NCI-H446 treated with DMSO at 0.1 percent for 48 hours (cell line): ENCODE data around the gene C10orf105.

Source experiments
- DNase-seq: peaks from one replicate; lab custom pipeline; 2025; lab: John Stamatoyannopoulos, UW

C10orf105 gene, protein sequence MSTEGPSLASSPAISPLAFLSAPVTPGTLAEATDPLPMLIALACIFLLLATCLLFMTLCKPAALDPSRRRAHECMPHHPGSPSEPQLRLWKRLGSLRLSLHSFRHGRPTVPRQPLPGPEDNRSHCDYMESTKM

DNA sequence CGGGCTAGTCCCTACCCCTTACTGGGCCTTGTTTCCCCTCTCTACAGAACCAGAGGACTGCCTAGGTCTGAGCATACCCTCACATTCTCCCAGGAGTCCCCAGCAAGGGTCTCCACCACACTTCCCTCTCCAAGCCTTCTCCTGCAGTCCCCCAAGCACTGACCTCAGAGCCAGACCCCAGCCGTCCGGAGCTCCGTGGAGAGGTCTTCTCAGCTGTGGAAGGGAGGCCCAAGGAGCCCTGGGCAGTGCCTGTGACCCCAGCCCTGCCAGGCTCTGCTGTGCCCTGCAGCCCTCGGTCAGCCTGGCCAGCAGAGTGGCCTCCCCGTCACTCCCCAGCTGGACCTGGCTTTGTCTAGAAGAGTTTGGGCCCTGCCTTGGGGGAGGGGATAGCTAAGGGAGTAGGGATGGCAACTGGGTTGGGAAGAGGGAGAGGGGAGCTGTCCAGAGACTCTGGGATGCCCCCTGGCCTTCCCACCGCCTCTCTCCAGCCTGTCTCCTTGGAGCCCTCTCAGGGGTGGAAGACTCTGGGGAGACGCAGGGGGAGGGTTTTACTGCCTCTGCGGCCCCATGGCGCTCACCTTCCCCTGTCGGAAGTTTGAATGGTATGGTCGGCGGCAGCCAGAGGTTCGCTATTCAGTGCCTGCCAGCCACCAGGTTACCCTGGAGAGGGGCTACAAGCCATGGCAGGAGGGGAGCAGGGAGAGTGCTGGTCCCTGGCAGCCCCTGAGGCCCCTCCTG, at the start of gene C10orf105:
Gene C10orf105 (minus strand): TSS at position 315 of the 738 bp plus-strand sequence. CDS start 3,441 bp downstream, outside the sequence.
- DNase-seq: no peak

DNA sequence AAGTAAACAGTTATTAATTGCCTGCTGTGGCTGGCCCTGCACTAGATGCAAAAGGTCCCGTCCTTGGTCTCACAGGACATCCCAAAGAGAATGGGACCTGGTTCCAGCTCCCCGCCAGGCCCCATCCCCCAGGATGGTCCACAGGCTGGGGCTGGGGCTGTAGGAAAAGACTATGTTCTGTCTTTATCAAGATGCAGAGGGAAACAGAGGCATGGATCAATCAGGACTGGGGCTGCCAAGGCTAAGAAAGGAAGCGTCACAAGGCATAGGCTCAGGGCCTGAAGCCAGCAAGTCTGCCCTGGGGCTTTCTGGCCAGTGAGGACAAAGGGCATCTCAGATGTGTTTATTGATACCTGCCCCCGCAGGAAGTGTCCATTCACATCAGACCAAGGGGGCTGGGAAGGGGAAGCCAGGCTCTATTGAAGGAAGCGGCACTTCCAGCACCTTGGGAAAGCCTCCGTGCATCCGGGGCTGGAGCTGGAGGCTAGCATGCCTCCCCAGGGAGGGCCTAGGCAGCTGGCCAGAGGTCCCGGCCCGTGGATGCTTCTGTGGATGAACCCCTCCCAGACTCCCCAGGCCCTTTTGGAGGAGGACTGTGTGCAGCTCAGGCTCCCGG, 48.0 kb upstream of the C10orf105 start:
- DNase-seq: no peak

DNA sequence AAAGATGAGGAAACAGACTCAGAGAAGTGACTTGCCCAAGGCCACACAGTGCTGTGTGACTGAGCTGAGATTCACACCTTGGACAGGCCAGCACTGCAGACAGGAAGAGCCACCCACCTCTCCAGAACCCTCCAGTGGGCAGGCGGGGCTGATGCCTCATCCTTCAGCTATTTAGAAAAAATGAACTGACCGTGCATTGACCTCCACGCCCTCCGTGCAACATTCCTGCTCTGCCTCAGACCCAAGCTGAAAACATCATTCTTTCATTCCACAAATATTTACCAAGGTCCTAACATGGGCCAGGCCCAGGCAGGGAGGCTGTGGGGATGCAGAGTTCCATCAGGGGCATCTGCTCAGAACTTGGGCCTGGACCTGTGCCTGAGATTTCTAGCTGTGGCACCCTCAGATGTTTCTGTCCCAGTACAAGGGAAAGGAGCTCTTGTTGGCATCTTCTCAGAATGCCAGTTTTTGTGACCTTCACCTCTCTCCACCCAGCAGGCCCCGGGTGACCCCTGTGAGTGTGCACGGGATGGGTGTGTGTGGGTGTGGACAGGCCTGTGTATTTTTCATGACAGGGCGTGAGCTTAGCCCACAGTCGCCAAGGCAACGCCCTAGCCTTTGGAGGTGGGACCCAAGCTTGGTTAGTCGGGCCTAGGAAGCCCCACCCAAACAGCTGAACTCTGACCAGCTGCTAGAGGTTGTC, 47.3 kb upstream of the C10orf105 start:
- DNase-seq: no peak

DNA sequence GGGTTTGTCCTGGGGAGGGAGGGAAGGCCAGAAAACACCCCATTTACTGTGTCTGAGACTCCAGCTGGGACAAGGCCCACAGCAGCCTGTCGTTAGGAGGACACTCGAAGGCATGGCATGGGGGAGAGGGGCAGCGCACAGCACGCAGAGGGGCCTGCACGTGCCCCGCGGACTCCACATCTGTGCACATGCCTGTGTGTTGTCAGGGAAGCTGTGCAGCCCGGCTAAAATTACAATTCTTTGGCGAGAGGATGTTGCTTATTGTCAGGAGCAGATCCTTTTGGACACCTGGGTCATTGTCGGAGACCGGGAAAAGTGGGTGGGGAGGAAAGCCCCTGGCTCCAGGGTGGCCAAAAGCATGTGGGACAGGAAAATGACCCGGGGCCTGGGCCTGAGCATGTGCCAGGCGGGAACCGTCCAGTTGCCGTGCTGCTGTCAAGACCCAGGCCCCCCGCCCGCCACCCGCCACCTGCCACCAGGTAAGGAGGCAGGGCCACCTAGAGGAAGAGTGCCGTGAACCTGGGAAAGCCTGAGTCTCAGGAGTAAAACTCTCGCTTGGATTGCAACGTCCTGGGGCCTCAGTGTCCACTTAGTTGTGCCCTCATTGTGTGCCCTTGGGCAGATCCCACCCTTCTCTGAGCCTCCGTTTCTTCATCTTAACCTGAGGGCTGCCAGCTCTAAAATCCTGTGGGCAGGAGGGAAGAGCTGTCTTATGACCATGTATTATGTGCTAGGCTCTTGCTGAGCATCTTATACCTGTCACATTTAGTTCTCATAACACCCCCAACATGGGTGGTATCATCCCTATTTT, 46.5 kb upstream of the C10orf105 start:
- DNase-seq: no peak

DNA sequence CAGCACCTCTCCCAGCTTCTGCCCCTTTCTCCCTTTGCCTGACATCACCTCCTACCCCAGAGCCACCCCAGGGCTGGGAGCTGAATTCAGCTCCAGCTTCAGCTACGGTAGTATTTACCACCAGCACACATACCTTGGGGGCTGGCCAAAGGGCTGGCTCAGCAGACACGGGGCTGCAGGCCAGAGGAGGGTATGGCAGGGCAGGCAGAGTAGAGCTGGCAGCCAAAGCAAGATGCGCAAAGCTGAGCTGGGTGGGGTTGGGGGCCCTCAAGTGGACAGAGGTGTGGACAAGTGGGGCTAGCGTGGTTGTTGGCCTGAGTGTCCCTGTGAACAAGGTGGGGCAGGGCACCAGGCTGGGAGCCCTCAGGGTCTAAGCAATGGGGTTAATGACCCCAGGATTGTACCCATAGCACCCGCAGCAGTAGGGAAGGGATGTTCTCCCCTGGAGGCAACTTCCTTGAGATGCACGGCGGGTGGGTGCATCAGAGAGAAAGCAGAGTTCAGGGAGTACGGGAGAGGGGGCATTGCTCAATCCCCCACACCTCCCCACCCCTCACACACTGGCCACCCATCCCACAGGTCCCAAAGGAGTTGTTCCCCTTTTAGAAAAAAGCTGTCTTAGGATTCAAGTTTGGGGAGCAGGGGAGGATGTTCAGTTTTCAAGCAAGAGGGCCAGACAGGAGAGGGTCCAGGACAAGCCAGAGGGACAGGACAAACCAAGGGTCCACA, 45.8 kb upstream of the C10orf105 start:
- DNase-seq: no peak

DNA sequence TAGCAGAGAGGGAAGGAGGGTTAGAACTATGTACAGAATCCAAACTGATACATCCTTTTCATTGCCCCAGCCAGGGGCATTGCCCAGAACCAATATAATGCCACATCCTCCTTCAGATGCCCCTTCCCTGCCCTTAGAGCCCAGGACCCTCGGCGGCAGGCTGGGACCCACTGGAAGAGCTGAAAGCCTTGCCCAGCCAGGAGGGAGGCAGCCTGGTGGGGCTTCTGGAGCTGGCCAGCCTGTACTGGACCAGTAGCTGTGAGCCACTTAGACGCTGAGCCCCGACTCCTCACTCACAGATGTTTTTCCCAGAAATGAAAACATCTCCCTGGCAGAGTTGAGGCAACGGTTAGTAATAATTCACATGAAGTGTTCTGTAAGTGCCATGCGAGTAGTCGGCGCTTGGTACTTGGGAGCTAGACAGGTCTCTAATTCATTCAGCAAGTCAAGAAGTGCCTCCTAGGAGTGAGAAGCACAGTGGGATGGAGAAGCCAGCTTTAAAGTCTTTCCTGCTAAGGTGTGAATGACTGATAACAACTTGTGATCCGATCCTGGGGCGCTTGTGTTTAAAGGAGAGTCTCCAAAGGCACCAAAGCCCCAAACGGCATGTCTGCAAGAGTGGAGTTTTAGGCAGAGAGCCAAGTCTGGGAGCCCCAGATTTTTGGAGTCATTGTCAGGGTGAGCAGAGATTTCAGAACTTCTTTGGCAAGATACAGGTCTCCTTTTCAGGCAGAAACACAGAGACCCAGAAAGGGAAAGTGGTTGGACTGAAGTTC, 44.0 kb upstream of the C10orf105 start:
- no peak for DNase-seq

DNA sequence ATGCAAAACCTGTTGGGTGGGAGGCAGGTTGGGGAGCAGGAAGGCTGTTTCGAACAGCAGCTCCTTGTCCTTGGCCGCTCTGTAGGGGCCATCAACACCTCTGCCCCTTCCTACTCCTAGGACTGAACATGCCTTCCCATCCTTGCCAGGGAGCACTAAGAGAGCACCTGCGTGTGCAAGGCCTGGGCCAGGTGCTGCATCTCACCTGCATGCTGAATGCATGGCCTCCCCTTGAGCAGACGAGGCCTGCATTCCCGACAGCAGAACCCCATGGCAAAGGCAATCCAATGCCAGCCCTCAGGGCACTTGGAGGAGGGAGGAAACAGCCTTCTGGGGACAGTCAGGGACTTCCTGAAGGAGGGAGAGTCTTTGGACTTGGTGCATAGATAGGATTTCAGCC, 42.7 kb upstream of the C10orf105 start:
- no peak for DNase-seq

DNA sequence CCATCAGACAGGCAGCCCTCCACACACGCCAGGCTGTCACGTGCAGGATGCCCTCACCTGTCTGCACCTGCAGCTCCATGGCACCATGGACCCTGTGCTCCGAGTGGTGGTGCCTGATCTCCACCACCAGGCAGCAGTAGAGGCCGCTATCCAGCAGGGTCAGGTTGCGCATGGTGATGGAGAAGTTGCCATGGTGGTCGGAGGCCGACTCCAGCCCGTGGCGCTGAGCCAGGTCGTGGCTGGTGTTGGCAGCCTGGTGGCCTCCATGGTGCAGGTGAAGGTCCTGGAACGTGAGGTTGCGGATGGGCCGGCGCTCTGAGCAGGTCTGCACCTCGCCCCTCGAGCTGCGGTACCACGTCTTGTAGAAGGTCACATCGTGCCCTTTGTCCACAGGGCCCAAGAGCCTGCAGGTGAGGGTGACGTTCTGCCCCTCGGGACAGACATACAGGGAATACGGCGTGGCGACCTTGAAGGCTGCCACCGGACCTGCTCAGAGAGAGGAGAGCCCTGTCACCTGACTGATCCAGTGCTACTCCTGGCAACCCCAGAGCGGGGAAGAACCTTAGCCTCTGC, 42.0 kb upstream of the C10orf105 start:
- DNase-seq: no peak

DNA sequence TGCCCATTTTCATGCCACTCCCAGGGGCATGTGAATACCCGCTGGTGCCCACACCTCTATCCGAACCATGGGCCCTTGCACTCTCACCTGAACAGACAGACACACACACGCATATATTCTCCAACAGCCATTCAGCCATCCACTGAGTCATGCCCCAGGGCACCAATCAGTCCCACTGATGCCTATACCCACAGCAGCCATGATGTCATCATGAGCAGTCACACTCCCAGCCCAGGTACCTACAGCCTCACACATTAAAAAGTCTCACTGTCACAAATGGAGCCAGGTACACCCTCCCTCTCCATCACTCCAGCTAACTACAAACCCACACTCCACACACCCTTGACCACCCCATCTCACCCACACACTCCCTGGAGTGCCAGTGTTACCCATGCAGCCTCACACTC, 41.5 kb upstream of the C10orf105 start:
- no peak for DNase-seq

DNA sequence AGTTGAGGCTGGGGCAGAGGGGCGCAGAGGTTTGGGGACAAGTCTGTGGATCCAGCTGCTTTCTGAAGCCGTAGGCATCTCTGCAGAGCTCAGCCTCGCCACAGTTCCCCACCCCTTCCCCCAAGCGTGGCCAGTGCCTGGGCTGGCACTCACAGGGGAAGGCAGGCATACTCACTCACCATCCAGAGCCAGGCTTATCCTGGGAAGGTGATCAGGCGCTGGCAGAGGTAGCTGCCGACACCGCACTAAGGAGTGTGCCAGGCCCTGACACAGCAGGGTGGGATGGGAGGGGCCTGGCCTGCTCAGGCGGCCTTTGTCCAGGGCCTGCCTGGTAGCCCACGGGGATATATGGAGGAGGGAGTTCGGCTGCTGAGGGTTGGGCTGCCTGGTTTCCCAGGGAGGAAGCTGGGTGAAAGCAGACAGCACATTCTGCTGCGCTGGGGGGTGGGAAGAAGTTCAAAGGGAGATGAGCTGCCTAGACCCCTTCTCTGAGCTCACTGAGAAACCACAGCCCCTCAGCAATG, 37.9 kb upstream of the C10orf105 start:
- no peak for DNase-seq

DNA sequence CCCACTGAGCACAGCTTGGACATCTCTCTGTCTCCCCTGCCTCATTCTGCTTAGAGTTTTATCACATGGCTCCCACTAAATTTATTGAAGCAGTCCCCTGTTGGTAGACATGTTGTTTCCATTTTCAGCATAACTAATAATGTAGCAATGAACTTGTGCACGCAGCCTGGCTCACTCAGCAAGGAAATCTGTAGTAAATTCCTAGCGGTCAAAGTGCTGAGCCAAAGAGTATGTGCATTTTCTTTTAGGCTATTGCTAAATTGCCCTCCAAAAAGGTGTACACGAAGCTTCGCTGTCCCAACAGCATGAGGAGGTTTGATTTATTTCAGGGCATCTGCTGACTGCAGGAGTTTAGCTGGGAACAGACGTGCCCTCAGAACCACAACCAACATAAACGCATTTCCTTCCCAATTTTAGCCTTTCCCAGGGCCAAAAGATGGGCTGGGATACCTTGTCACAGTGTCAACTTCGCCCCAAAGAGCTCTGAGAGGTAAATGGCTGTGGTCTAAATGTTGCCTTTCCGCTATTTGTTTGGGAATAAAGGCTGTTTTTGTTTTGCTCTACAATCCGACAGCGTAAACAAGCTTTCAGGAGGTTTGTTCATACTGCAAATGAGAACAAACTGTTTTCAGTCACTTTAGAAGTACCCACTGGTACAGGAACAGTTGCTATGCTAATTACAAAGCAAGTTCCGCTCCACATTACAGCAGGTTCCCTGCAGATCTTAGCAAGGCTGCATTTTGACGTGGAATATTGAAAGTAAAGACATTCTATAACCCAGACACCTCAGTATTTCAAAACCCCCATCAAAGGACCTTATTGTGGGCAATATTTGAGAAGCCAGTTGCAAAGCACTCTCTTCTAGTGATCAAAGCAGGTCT, 37.0 kb upstream of the C10orf105 start:
- no peak for DNase-seq

DNA sequence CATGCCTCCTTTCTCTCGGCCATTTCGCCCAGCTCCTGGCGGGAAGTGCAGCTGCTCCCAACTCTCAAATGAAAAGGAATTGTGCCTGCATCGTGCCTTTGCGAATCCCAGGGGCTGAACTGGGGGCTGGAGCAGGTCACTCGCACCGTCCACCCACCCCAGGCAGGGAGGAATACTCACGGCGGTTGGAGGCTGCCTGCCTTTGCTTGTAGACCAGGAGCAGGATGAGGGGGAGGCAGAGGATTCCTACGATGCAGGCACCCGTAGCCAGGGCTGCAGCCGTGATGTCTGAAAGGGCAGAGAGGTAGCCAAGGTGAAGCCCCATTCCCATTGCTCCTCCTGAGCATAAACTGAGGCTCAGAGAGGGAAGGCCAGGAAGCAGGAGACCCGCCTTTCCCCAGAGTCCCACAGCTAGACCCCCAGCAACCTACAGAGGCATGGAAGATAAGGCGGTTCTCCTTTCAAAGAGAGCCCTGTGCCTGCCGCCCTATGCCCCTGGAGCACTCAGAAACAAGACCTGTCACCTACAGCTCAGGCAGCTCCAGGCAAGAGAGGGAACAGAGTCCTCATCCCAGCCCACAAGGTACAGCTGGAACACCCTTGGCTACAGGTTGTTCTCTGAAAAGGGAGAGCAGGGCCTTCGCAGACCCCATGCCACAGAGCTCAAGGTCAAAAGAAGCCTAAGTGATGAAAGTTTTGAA, 35.8 kb upstream of the C10orf105 start:
- no peak for DNase-seq

DNA sequence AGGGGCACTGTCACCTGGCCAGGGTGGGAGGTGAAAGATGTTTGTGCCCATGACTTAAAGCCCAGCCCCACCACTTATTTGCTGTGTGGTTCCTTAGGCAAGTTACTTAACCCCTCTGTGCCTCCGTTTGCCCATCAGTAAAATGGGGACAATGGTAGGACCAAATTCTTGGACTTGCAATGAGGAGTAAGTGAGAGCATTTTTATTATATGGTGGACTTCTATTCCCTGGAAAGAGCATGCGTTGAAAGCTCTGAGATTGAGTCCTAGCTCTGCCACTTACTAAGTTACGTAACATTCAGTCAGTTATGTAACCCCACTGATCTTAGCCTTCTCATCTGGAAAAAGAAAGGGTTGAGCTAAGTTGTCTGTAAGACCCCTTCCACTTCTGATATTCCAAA, 35.0 kb upstream of the C10orf105 start:
- DNase-seq: no peak

DNA sequence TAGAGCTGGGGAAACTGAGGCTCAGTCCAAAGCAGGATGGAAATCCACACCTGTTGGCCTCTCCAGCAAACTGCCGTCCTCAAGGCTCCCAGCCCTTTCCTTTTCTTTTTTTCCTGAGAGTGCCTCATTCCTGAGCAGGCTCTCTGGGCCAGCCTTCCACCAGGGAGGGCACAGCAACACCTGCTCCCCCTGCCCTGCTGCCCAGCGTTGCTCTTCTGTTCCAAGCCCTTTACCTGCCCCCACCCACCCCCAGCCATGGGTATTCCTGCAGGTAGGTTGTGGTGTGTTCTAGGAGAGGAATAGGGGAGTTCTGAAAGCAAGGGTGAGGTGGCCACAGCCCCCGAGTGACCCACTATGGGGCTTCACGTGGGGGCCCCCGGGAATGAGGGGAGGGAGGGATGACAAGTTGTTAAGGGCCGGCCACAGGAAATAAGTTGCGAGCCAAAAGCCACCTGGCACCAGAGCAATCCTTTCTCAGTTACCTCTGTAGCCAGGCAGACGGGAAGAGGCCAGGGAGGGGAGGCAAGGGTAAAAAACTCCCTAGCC, 34.5 kb upstream of the C10orf105 start:
- DNase-seq: no peak

DNA sequence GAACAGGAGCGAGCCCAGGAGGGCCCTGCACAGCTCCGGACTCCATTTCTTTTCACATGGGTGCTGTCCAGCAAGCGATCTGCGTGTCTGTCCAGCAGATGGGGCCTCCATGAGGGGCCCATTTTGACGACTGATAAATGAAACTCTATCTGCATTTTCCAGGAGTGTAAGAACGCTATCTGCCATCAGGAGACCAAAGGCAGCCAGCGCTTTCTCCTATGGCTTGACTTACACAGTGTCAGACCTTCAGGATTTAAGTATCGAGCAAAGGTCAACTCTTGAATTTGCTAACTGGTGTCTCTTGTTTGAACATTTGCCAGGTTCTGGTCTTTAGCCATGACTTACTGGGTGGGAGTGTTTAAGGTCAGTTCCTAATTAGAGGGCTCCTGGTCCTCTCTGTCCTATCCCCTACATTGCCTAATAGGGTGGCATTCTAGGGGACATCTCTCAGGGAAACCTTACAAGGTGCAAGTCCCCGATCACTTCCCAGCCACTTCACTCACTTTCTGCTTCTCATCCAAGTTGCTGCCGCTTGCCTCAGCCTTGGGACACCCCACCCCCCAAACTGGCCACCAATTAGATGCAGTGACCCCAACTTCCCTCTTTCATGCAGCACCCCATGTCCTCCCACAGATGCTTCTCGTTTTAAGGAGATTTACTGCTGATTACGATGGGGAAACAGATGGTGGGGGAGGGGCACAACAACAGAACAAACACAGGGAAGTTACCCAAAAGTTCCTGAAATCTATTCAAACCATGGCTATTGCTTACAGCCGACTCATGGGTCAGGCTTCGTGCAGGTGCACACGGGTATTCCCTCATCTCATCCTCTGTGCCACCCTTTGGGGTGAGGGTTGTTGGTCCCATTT, 33.7 kb upstream of the C10orf105 start:
- no peak for DNase-seq

DNA sequence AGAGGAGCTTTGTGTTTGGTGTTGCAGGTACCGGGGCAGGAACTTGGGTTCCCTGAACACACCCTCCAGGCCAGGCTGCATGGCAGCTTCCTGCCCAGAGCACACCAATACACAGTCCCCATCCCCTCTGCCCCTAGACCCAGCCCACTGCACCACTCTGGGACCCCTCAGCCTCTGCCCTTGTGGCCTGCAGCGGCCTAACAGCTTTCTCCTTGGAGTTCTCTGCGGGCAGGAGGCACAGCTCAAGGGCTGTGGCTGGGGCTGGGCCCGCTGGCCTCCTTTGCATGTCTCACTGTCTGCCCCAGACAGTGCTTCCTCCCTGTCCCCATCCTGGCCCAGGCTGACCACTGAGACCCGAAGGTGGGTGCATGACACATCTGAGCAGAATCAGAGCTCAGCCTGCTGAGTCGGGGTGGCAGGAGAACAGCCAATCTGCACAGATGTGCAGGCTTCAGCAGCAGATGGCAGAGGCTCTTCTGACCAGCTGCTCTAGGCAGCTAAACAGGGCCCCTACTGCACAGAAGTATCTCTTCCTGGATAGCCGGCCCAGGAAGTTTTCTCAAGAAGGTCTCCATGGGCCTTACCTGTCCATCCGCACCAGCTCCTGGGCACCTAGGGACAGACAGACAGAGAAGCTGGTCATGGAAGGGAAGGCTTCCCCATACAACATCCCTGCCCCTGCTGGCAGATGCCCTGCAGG, 33.0 kb upstream of the C10orf105 start:
- DNase-seq: no peak
